Osteoblast (primary cell): ENCODE data around the gene OXLD1. TPM values are rescaled to one million over a fixed set of nuclear protein-coding genes. Genes with fewer than 3 reads are reported as not detected.

Source experiments
- DNase-seq: peaks from one replicate; pipeline ENCODE4 v3.0.0; 2011; ENCODE audit warnings: low spot score, mixed read lengths; ENCODE audit not compliant: insufficient read length; ENCODE audit errors: missing footprints
- H2AFZ ChIP-seq: 2 replicates; pipeline ENCODE4 v1.6.0; 2011; ENCODE audit warnings: mild to moderate bottlenecking, low read length
- H3K27ac ChIP-seq: 2 replicates; pipeline ENCODE4 v1.5.1; 2011; ENCODE audit warnings: mild to moderate bottlenecking, low read depth, low read length, moderate library complexity
- H3K27me3 ChIP-seq: 2 replicates; pipeline ENCODE4 v1.6.0; 2012; ENCODE audit warnings: mild to moderate bottlenecking, control low read depth, inconsistent platforms, low read length, moderate library complexity; ENCODE audit not compliant: insufficient read depth
- H3K36me3 ChIP-seq: 2 replicates; pipeline ENCODE4 v1.5.1; 2011; ENCODE audit warnings: mild to moderate bottlenecking, low read length, control low read depth, moderate library complexity; ENCODE audit not compliant: insufficient read depth
- H3K4me1 ChIP-seq: 2 replicates; pipeline ENCODE4 v1.5.1; 2011; ENCODE audit warnings: mild to moderate bottlenecking, low read length, control low read depth, moderate library complexity; ENCODE audit not compliant: insufficient read depth
- H3K4me2 ChIP-seq: 2 replicates; pipeline ENCODE4 v1.6.0; 2011; ENCODE audit warnings: mild to moderate bottlenecking, low read length; ENCODE audit not compliant: insufficient read depth
- H3K4me3 ChIP-seq: fragments of 200-600 bp; sonication (generic); 3 replicates; pipeline ENCODE4 v1.5.1; 2012; ENCODE audit warnings: mild to moderate bottlenecking, low read length, inconsistent platforms; ENCODE audit not compliant: insufficient read depth
- H3K79me2 ChIP-seq: 2 replicates; pipeline ENCODE4 v1.6.0; 2012; ENCODE audit warnings: mild to moderate bottlenecking, low read length, control low read depth, inconsistent platforms; ENCODE audit not compliant: insufficient read depth
- H3K9me3 ChIP-seq: 2 replicates; pipeline ENCODE4 v1.5.1; 2011; ENCODE audit warnings: low read depth, low read length, control low read depth
- H4K20me1 ChIP-seq: 2 replicates; pipeline ENCODE4 v1.6.0; 2012; ENCODE audit warnings: mild to moderate bottlenecking, low read length, control low read depth; ENCODE audit not compliant: insufficient read depth
- total RNA-seq: library from RNA; depleted of rRNA; stranded (reverse); fragments of >200 nt; gene quantifications from 2 replicates; pipeline ENCODE4 v1.2.3, GENCODE V29; 2012
- TF ChIP-seq, protein P1 (sequence below): IDR thresholded peaks from 2 replicates; pipeline ENCODE4 v1.5.1; 2011; ENCODE audit warnings: mild to moderate bottlenecking, low read depth, low read length, moderate library complexity; ENCODE audit errors: extremely low read depth

OXLD1 gene
- total RNA-seq, 1 donor = 21.0 TPM

DNA sequence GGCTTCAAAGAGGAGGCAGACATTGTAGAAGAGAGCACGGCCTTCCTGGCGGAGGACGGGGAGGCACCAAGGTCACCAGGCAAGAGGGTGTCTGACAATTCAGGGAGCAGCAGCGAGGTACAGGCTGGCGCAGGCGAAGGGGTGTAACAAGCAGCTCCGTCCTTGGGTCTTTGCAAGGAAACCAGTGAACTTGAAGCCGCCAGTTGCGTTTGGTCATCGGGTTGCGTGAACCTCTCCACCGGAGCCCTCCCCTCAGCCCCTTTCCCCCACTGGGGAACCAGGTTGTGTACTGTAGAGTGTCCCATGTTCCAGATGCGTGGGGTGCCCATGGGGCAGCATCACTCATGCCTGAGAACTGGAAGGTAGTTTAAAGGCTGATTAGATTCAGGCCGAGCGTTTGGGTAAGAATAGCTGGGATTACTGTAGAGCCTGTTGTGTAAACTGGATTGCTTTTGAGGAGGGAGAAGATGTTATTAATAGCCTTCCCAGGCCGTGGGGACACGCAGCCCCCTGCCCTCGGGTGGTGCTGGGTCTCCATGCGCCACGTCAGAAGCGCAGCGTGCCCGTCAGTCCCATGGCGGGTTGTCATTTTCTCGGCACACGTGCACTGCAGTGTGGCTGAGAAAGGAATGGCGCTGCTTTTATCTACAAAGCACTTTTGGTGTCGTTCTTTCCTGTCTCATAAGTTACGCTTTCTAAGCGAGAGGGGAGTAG, 39.3 kb upstream of the OXLD1 start:
- H3K4me3 ChIP-seq = no peak overlapping the region
- peaks cover 40% of the 10 kb centered on the region for H3K36me3 ChIP-seq
- H3K27ac ChIP-seq = no peak overlapping the region
- H3K27me3 ChIP-seq = no peaks in the 10 kb centered on the region
- TF ChIP-seq, protein P1, sequence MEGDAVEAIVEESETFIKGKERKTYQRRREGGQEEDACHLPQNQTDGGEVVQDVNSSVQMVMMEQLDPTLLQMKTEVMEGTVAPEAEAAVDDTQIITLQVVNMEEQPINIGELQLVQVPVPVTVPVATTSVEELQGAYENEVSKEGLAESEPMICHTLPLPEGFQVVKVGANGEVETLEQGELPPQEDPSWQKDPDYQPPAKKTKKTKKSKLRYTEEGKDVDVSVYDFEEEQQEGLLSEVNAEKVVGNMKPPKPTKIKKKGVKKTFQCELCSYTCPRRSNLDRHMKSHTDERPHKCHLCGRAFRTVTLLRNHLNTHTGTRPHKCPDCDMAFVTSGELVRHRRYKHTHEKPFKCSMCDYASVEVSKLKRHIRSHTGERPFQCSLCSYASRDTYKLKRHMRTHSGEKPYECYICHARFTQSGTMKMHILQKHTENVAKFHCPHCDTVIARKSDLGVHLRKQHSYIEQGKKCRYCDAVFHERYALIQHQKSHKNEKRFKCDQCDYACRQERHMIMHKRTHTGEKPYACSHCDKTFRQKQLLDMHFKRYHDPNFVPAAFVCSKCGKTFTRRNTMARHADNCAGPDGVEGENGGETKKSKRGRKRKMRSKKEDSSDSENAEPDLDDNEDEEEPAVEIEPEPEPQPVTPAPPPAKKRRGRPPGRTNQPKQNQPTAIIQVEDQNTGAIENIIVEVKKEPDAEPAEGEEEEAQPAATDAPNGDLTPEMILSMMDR = no peak
- H3K4me1 ChIP-seq = peaks cover 27% of the 10 kb centered on the region
- H3K4me2 ChIP-seq = no peak overlapping the region
- H4K20me1 ChIP-seq = peaks cover 25% of the 10 kb centered on the region
- DNase-seq = peak; percentile 57
- H2AFZ ChIP-seq = no peak overlapping the region
- H3K79me2 ChIP-seq = peaks cover 48% of the 10 kb centered on the region
- H3K9me3 ChIP-seq = no peaks in the 10 kb centered on the region

DNA sequence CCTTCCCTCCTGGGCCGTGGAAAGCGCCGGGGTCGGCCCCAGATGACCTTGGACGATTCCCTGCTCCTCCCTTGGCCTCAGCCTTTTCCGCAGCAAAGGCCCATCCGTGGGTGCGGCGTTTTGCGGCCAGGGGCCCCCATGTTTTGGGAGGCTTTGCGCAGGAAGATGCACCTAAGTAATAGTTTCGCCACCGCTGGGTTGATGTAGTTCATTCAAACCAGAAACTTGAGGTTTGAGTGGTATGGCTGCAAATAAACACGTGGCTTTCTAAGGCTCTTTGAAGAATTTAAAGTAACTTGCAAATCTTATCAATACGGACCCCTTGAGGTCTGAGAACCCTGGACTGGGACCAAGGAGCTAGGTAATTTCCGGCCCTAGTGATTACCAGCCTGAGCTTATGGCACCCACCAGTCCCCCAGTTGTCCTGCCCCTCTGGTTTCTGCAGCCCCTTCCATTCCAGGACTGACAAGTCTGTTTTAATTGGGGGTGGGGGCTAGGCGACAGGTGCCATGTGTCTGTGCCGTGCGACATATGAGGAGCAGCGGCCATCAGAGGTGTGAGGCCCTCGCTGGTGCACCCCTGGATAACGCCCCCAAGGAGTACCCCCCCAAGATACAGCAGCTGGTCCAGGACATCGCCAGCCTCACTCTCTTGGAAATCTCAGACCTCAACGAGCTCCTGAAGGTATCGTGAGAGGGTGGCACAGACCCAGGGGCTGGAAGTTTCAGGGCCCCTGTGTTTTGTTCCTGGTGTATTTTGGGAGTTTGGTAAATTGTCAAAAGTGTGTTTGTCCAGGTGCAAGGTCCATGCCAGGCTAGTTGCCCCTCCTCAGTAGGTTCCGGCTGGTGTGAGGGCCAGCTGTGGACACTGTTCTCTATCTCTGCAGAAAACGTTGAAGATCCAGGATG, 37.6 kb upstream of the OXLD1 start:
- TF ChIP-seq, protein P1 = no peak
- Histone ChIP-seq H3K79me2 (peaks cover 56% of the 10 kb centered on the region), H2AFZ (peak overlapping the region; percentile 25), H3K4me1 (peaks cover 21% of the 10 kb centered on the region), H3K4me2 (peak overlapping the region; percentile 96), H3K4me3 (peak overlapping the region; percentile 93), H3K27me3 (no peaks in the 10 kb centered on the region), H4K20me1 (peaks cover 26% of the 10 kb centered on the region), H3K9me3 (no peaks in the 10 kb centered on the region), H3K27ac (peak overlapping the region; percentile 96), H3K36me3 (peaks cover 49% of the 10 kb centered on the region)
- DNase-seq = peak; percentile 73

DNA sequence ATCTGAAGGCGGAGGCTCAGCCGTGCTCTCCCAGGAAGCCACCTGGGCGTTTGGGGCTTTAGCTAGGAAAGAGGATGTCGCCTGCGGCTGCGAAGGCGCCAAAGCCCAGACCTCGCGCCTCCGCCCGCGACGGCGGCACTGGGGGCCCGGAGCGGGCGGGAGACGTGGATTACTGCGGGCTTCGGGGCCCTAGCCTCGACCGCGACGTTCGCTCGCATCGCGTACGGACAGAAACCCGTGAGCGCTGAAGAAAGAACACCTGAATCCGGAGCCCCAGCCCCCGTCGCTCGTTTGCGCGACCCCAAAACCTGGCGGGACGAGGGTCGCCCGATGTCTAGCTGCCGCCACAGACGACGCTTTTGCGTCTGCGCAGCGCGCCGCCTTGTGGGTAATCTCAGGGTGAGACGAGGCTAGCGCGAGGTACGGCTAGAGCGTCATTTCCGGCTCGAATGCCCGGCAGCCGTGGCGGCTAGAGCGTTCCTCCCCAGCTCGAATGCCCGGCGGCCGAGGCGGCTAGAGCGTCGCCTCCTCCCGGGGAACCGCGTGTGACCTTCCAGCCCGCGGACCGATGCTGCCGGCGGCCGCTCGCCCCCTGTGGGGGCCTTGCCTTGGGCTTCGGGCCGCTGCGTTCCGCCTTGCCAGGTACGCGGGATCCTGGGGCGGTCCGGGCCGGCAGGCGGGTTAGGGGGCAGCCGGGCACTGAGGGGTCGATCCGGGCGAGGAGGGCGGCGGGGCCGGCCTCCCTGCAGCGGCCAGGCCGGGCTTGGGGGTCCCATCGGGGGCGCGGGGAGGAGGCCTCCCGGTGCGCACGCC, 36.7 kb upstream of the OXLD1 start, which contains the start of gene MRPL12:
Gene MRPL12, plus strand, starts transcription at position 434 of the 813 bp plus-strand sequence. Its CDS starts 135 bp downstream, at position 569.
- Histone ChIP-seq H2AFZ (peak within 1 kb of the TSS; percentile 57), H3K27ac (peak within 1 kb of the TSS; percentile 96), H3K9me3 (no peaks in the 10 kb centered on the region), H3K4me2 (peak within 1 kb of the TSS; percentile 96), H3K79me2 (peaks cover 64% of the 10 kb centered on the region), H3K4me3 (peak within 1 kb of the TSS; percentile 93), H3K4me1 (peaks cover 21% of the 10 kb centered on the region), H3K36me3 (peaks cover 51% of the 10 kb centered on the region), H4K20me1 (peaks cover 30% of the 10 kb centered on the region), H3K27me3 (no peaks in the 10 kb centered on the region)
- peak; percentile 100 for DNase-seq
- TF ChIP-seq, protein P1 = no peak
